Measurements from ENCODE around the gene KIRREL3. TPM values are rescaled to one million over a fixed set of nuclear protein-coding genes. Genes with fewer than 3 reads are reported as not detected.

Gene KIRREL3
- total RNA-seq, 1 experiment from 2014 or later, result 0.44 TPM

DNA sequence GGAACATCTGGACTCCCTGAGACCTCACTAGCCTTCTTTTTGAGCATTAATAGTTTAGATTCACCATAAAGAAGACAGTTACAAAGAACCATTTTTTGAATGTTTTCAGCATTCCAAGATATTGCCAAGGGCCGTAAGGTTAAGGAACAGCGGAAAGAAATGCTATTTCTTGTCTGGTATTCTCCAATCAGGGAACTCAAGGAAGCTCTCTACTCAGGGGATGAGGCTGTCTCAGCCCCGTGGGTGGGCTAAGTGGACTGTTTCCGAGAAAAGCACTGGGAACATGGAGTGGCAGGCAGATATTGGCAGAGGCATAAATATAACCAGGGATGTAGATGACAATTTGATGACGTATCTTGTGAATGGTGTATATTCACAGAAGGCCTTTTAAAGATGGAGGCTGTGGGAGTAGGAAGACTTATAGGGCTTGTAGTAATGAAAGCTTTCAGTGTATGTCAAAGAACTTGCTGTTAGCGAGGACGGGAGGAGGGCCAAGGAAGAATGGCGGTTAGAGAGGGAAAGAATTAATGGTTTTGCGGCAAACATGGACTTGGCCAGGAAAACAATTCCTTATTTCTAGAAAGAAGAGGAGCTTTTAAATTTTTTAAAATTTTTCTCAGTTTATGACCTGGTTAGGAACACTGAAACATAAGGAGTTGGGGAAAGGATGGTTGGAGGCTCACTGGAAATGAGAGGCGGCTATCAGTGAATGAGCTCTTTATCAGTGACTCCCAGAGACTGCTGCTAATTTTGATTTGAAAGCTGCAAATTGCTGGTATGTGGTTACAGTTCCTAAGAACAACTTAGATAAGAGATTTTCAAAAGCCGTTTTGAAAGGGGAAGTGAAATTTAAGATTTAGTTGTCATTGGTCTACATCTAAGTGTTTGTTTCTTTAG is 580.5 kb downstream of the KIRREL3 start:
- POLR2A ChIA-PET (ENCODE audit: unreplicated experiment), result no interaction called here

DNA sequence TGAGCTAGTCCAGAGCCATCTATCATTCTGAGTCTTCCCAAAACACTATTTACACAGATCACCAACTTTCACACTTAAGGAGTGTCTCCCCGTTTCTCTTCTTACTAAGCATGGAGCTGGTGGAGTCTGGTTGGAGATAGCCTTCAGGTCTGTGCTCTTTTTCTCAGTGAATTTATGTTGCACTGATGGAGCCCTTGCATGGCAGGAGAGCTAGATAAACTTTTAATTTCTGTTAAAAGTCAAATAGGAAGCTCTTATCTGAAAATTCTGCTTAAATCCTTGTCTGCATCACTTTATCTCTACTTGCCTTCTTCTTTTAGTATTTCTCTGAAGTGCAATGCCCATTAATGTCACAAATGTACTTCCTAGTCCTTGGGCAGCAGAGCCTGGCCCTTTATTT is 581.7 kb downstream of the KIRREL3 start:
- ATAC-seq, result no peak
- Histone ChIP-seq H3K36me3 (ENCODE audit: low read depth, low read length) (peaks cover 9% of the 10 kb centered on the region), H3K9me3 (ENCODE audit: low read length) (no peaks in the 10 kb centered on the region), H3K4me1 (ENCODE audit: insufficient read depth, low read length) (peaks cover 6% of the 10 kb centered on the region; the same call in 1 of the 2 replicates), H3K4me2 (ENCODE audit: low read length) (no peak overlapping the region), H3K79me2 (ENCODE audit: low read length) (no peaks in the 10 kb centered on the region), H3K9ac (ENCODE audit: low read length) (no peak overlapping the region), H2AFZ (ENCODE audit: low read length) (no peak overlapping the region), H3K27me3 (ENCODE audit: low read length) (no peaks in the 10 kb centered on the region), H3F3A (ENCODE audit: low read length, unreplicated experiment) (no peaks in the 10 kb centered on the region), H3K4me3 (ENCODE audit: low read length) (no peak overlapping the region), H3K27ac (ENCODE audit: low read length) (no peak overlapping the region), H3K9me2 (replicated peaks; ENCODE audit: low read length) (no peaks in the 10 kb centered on the region), H4K20me1 (ENCODE audit: low read length) (no peaks in the 10 kb centered on the region)
- BruUV-seq (replicated peaks), result no TSS peak
- intact Hi-C loops (cut with micrococcal nuclease), result no loop called here
- TF ChIP-seq EZH2 (IDR thresholded peaks at IDR 0.05; ENCODE audit: low read length, unreplicated experiment) (no peak), EZH2phosphoT487 (IDR thresholded peaks at IDR 0.05; ENCODE audit: borderline replicate concordance, low read length) (no peak)
- TF ChIP-seq, protein P1, sequence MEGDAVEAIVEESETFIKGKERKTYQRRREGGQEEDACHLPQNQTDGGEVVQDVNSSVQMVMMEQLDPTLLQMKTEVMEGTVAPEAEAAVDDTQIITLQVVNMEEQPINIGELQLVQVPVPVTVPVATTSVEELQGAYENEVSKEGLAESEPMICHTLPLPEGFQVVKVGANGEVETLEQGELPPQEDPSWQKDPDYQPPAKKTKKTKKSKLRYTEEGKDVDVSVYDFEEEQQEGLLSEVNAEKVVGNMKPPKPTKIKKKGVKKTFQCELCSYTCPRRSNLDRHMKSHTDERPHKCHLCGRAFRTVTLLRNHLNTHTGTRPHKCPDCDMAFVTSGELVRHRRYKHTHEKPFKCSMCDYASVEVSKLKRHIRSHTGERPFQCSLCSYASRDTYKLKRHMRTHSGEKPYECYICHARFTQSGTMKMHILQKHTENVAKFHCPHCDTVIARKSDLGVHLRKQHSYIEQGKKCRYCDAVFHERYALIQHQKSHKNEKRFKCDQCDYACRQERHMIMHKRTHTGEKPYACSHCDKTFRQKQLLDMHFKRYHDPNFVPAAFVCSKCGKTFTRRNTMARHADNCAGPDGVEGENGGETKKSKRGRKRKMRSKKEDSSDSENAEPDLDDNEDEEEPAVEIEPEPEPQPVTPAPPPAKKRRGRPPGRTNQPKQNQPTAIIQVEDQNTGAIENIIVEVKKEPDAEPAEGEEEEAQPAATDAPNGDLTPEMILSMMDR (conservative IDR thresholded peaks at IDR 0.05; ENCODE audit: low read depth, low read length), result no peak
- ChIA-PET POLR2A (ENCODE audit: unreplicated experiment) (interaction anchor here (0.7 kb wide), 1 partner anchor 43 kb away, joined by 3 read pairs; no protein-coding TSS in a partner anchor), CTCF (no interaction called here)
- no peak for DNase-seq

More for the DNA sequence above, 580.5 kb downstream of the KIRREL3 start:
- Histone ChIP-seq H3K36me3 (ENCODE audit: low read depth, low read length) (peaks cover 7% of the 10 kb centered on the region), H3K79me2 (ENCODE audit: low read length) (no peaks in the 10 kb centered on the region), H3K27ac (ENCODE audit: low read length) (no peak overlapping the region), H4K20me1 (ENCODE audit: low read length) (no peaks in the 10 kb centered on the region), H3K9me3 (ENCODE audit: low read length) (no peaks in the 10 kb centered on the region), H3K4me2 (ENCODE audit: low read length) (no peak overlapping the region), H3F3A (ENCODE audit: low read length, unreplicated experiment) (no peaks in the 10 kb centered on the region), H3K4me3 (ENCODE audit: low read length) (no peak overlapping the region), H3K9ac (ENCODE audit: low read length) (no peak overlapping the region), H3K4me1 (ENCODE audit: insufficient read depth, low read length) (no peaks in the 10 kb centered on the region), H3K27me3 (ENCODE audit: low read length) (no peaks in the 10 kb centered on the region), H3K9me2 (replicated peaks; ENCODE audit: low read length) (no peaks in the 10 kb centered on the region), H2AFZ (ENCODE audit: low read length) (no peak overlapping the region)
- no peak for ATAC-seq
- TF ChIP-seq, protein P1 (conservative IDR thresholded peaks at IDR 0.05; ENCODE audit: low read depth, low read length), result no peak
- no peak for TF ChIP-seq EZH2phosphoT487 (IDR thresholded peaks at IDR 0.05; ENCODE audit: borderline replicate concordance, low read length)
- TF ChIP-seq EZH2 (IDR thresholded peaks at IDR 0.05; ENCODE audit: low read length, unreplicated experiment), result no peak
- intact Hi-C loops (cut with micrococcal nuclease), result loop anchor here (5.0 kb wide), 1 partner anchor 53 kb away; no protein-coding TSS in a partner anchor
- CTCF ChIA-PET, result no interaction called here
- no TSS peak for BruUV-seq (replicated peaks)
- DNase-seq, result no peak

Data from PC-3 (cell line).